Osteoblast (primary cell): ENCODE data around the gene D2HGDH. TPM values are rescaled to one million over a fixed set of nuclear protein-coding genes. Genes with fewer than 3 reads are reported as not detected.
"Not testable (repeated sequence)": the region's sequence is repeated elsewhere in the genome, so short reads cannot be mapped to it uniquely, and the experiment has no call there.

ENCODE experiments used
- DNase-seq: peaks from one replicate; pipeline ENCODE4 v3.0.0; 2011; ENCODE audit warnings: low spot score, mixed read lengths; ENCODE audit not compliant: insufficient read length; ENCODE audit errors: missing footprints
- H2AFZ ChIP-seq: 2 replicates; pipeline ENCODE4 v1.6.0; 2011; ENCODE audit warnings: mild to moderate bottlenecking, low read length
- H3K27ac ChIP-seq: 2 replicates; pipeline ENCODE4 v1.5.1; 2011; ENCODE audit warnings: mild to moderate bottlenecking, low read depth, low read length, moderate library complexity
- H3K27me3 ChIP-seq: 2 replicates; pipeline ENCODE4 v1.6.0; 2012; ENCODE audit warnings: mild to moderate bottlenecking, control low read depth, inconsistent platforms, low read length, moderate library complexity; ENCODE audit not compliant: insufficient read depth
- H3K36me3 ChIP-seq: 2 replicates; pipeline ENCODE4 v1.5.1; 2011; ENCODE audit warnings: mild to moderate bottlenecking, low read length, control low read depth, moderate library complexity; ENCODE audit not compliant: insufficient read depth
- H3K4me1 ChIP-seq: 2 replicates; pipeline ENCODE4 v1.5.1; 2011; ENCODE audit warnings: mild to moderate bottlenecking, low read length, control low read depth, moderate library complexity; ENCODE audit not compliant: insufficient read depth
- H3K4me2 ChIP-seq: 2 replicates; pipeline ENCODE4 v1.6.0; 2011; ENCODE audit warnings: mild to moderate bottlenecking, low read length; ENCODE audit not compliant: insufficient read depth
- H3K4me3 ChIP-seq: fragments of 200-600 bp; sonication (generic); 3 replicates; pipeline ENCODE4 v1.5.1; 2012; ENCODE audit warnings: mild to moderate bottlenecking, low read length, inconsistent platforms; ENCODE audit not compliant: insufficient read depth
- H3K79me2 ChIP-seq: 2 replicates; pipeline ENCODE4 v1.6.0; 2012; ENCODE audit warnings: mild to moderate bottlenecking, low read length, control low read depth, inconsistent platforms; ENCODE audit not compliant: insufficient read depth
- H3K9me3 ChIP-seq: 2 replicates; pipeline ENCODE4 v1.5.1; 2011; ENCODE audit warnings: low read depth, low read length, control low read depth
- H4K20me1 ChIP-seq: 2 replicates; pipeline ENCODE4 v1.6.0; 2012; ENCODE audit warnings: mild to moderate bottlenecking, low read length, control low read depth; ENCODE audit not compliant: insufficient read depth
- CTCF ChIP-seq: IDR thresholded peaks from 2 replicates; pipeline ENCODE4 v1.5.1; 2011; ENCODE audit warnings: mild to moderate bottlenecking, low read depth, low read length, moderate library complexity; ENCODE audit errors: extremely low read depth
- total RNA-seq: library from RNA; depleted of rRNA; stranded (reverse); fragments of >200 nt; gene quantifications from 2 replicates; pipeline ENCODE4 v1.2.3, GENCODE V29; 2012

The D2HGDH gene
- total RNA-seq, 1 donor, result 15.6 TPM

- peaks cover 8% of the 10 kb centered on the region for H3K4me1 ChIP-seq
- no peak overlapping the region for H3K4me3 ChIP-seq
- no peaks in the 10 kb centered on the region for H3K9me3 ChIP-seq
- no peak for TF ChIP-seq CTCF
- no peaks in the 10 kb centered on the region for H3K27me3 ChIP-seq
- H3K4me2 ChIP-seq, result no peak overlapping the region
- no peaks in the 10 kb centered on the region for H4K20me1 ChIP-seq
- no peak overlapping the region for H3K27ac ChIP-seq
- peak; percentile 73 for DNase-seq
- no peaks in the 10 kb centered on the region for H3K79me2 ChIP-seq
- H2AFZ ChIP-seq, result no peak overlapping the region
- no peaks in the 10 kb centered on the region for H3K36me3 ChIP-seq
These were observed 42.8 kb downstream of the D2HGDH start for GRCh38 chr2:241777170-241777685.

- Histone ChIP-seq H4K20me1 (no peaks in the 10 kb centered on the region), H3K9me3 (no peaks in the 10 kb centered on the region), H3K27me3 (no peaks in the 10 kb centered on the region), H2AFZ (no peak overlapping the region), H3K27ac (no peak overlapping the region), H3K79me2 (no peaks in the 10 kb centered on the region), H3K4me2 (no peak overlapping the region), H3K36me3 (no peaks in the 10 kb centered on the region), H3K4me3 (no peak overlapping the region), H3K4me1 (peaks cover 8% of the 10 kb centered on the region)
- peak; percentile 77 for DNase-seq
- TF ChIP-seq CTCF, result no peak
These were observed 43.5 kb downstream of the D2HGDH start for GRCh38 chr2:241777686-241778627.

DNA sequence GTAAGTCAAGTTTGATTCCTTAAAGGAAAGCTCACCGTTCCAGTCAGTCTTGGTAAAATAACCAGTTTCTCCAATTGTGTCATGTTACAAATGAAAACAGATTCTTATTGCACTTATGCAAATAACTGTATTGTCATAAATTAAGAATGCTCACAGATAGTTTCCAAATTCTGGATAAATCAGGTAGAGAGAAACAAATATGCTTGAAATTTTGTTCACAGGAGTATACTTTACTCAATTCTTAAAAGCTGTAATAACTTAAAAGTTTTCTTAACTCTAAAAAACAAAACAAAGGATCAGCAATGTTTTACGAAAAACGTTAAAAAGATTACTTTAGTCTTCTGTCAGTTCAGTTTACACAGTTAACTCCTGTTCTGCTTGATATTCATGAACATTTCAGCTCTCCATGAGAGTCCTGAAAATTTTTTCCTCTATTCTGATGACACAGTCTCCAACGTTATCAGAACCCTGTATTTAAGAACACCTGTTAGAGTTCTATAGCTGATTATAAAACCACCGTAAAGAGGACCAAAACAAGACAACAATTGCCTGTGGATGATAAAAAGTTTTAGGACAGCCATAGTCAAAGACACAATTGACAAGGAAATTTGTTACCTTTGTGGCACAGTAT is 46.6 kb downstream of the D2HGDH start:
- no peak overlapping the region for H3K4me3 ChIP-seq
- no peak overlapping the region for H2AFZ ChIP-seq
- TF ChIP-seq CTCF, result no peak
- H3K4me1 ChIP-seq, result no peaks in the 10 kb centered on the region
- no peak for DNase-seq
- H3K4me2 ChIP-seq, result no peak overlapping the region
- no peak overlapping the region for H3K27ac ChIP-seq
- no peaks in the 10 kb centered on the region for H3K36me3 ChIP-seq
- H3K27me3 ChIP-seq, result no peaks in the 10 kb centered on the region
- no peaks in the 10 kb centered on the region for H3K79me2 ChIP-seq
- no peaks in the 10 kb centered on the region for H3K9me3 ChIP-seq
- no peaks in the 10 kb centered on the region for H4K20me1 ChIP-seq

- not testable (repeated sequence) for H3K4me2 ChIP-seq, H3K27ac ChIP-seq, H3K79me2 ChIP-seq, H3K9me3 ChIP-seq, DNase-seq, H2AFZ ChIP-seq, H3K4me3 ChIP-seq, H3K4me1 ChIP-seq, H3K36me3 ChIP-seq, H4K20me1 ChIP-seq, H3K27me3 ChIP-seq
These were observed 47.6 kb downstream of the D2HGDH start for GRCh38 chr2:241782053-241782452.
